Effector memory CD4-positive, alpha-beta T cell (primary cell): ENCODE measurements around the gene MRPL58.
"Not testable (repeated sequence)": the region's sequence is repeated elsewhere in the genome, so short reads cannot be mapped to it uniquely, and the experiment has no call there.

Experiments used
- DNase-seq, 3 donors: peaks; one replicate each; pipeline ENCODE4 v3.0.0-alpha.2; 2020
- H3K27ac ChIP-seq: 2 replicates; pipeline ENCODE4 v1.7.0; 2013; ENCODE audit warnings: mild to moderate bottlenecking, low read length, moderate library complexity; ENCODE audit not compliant: insufficient read depth, poor library complexity, severe bottlenecking
- H3K27me3 ChIP-seq: replicated peaks from 2 replicates; pipeline ENCODE4 v1.7.0; 2013; ENCODE audit warnings: mild to moderate bottlenecking, low read length; ENCODE audit not compliant: insufficient read depth, control insufficient read depth, poor library complexity, severe bottlenecking
- H3K36me3 ChIP-seq: 2 replicates; pipeline ENCODE4 v1.7.0; 2013; ENCODE audit warnings: mild to moderate bottlenecking, low read length, moderate library complexity; ENCODE audit not compliant: control insufficient read depth, insufficient read depth
- H3K4me1 ChIP-seq: 2 replicates; pipeline ENCODE4 v1.7.0; 2013; ENCODE audit warnings: low read length, mild to moderate bottlenecking; ENCODE audit not compliant: control insufficient read depth, insufficient read depth, poor library complexity, severe bottlenecking
- H3K4me3 ChIP-seq: 2 replicates; pipeline ENCODE4 v1.7.0; 2013; ENCODE audit warnings: low read length, low read depth, mild to moderate bottlenecking; ENCODE audit not compliant: insufficient read depth, poor library complexity, severe bottlenecking
- H3K9me3 ChIP-seq: 2 replicates; pipeline ENCODE4 v1.7.0; 2013; ENCODE audit warnings: mild to moderate bottlenecking, low read length, moderate library complexity; ENCODE audit not compliant: control insufficient read depth

MRPL58 gene

GRCh38 chr17:75001915-75002843 is 10.3 kb upstream of the MRPL58 start:
- Histone ChIP-seq H3K4me3 (no peak overlapping the region), H3K36me3 (no peaks in the 10 kb centered on the region), H3K27me3 (no peaks in the 10 kb centered on the region), H3K4me1 (no peaks in the 10 kb centered on the region), H3K9me3 (no peaks in the 10 kb centered on the region), H3K27ac (no peak overlapping the region)
- DNase-seq, result no peak

DNA sequence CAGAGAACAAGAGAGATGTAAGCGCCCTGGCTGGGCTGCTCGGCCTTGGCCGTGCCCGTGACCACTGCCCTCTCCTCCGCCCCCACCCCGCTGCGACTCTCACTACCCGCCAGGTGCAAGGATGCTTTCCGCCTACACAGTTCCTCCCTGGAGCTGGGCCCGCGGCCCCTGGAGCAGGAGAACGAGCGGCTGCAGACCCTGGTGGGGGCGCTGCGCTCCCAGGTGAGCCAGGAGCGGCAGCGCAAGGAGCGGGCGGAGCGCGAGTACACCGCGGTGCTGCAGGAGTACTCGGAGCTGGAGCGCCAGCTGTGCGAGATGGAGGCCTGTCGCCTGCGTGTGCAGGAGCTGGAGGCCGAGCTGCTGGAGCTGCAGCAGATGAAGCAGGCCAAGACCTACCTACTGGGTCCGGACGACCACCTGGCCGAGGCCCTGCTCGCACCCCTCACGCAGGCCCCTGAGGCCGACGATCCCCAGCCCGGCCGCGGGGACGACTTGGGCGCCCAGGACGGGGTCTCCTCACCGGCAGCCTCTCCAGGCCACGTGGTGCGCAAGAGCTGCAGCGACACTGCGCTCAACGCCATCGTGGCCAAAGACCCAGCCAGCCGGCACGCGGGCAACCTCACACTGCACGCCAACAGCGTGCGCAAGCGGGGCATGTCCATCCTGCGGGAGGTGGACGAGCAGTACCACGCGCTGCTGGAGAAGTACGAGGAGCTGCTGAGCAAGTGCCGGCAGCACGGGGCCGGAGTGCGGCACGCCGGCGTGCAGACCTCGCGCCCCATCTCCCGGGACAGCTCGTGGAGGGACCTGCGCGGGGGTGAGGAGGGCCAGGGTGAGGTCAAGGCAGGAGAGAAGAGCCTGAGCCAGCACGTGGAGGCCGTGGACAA is 9.2 kb upstream of the MRPL58 start:
- no peak overlapping the region for H3K27ac ChIP-seq
- no peak for DNase-seq

DNA sequence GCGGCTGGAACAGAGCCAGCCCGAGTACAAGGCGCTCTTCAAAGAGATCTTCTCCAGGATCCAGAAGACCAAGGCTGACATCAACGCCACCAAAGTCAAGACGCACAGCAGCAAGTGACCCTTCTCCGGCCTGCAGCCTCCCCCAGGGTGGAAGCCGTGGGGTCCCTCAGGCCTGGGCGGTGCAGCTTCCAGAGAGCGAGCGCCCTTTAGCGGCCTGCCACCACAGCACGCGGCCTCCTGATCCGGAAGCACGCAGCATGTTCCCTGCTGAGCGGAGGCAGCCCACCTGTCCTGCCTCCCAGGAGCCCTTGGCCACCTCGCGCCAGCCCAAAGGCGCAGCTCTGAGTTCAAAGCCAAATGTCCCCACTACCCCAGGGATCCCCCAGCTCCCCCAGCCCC is 8.5 kb upstream of the MRPL58 start:
- Histone ChIP-seq H3K27ac (no peak overlapping the region), H3K27me3 (no peaks in the 10 kb centered on the region), H3K4me1 (no peaks in the 10 kb centered on the region), H3K36me3 (no peaks in the 10 kb centered on the region), H3K4me3 (no peak overlapping the region), H3K9me3 (no peaks in the 10 kb centered on the region)
- no peak for DNase-seq

More for the DNA sequence above, 9.2 kb upstream of the MRPL58 start:
- Histone ChIP-seq H3K4me3 (no peak overlapping the region), H3K4me1 (no peaks in the 10 kb centered on the region), H3K9me3 (no peaks in the 10 kb centered on the region), H3K27me3 (no peaks in the 10 kb centered on the region), H3K36me3 (no peaks in the 10 kb centered on the region)

DNA sequence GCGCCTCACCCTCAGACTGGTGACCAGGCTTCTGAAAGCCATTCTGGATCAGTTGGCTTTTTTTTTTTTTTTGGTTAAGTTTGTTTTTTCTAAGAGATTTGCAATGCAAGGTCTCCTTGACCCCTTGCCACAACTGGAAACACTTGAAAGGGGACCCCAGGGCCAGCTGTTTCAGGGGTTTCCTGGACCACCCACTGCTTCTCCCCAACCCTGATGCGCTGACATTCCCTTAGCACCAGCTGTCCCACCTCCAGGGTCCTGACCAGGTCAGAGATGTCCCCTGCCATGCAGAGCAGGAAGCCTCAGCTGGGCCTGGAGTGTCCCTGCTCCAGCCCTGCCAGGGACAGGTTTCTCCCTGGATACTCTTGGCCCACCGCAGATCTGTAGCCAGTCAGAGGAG is 8.1 kb upstream of the MRPL58 start:
- Histone ChIP-seq H3K27me3 (no peaks in the 10 kb centered on the region), H3K9me3 (no peaks in the 10 kb centered on the region), H3K4me3 (no peak overlapping the region), H3K4me1 (no peaks in the 10 kb centered on the region), H3K27ac (no peak overlapping the region), H3K36me3 (no peaks in the 10 kb centered on the region)
- no peak for DNase-seq

GRCh38 chr17:75005291-75005690 is 7.2 kb upstream of the MRPL58 start:
- DNase-seq, result no peak
- Histone ChIP-seq H3K4me3 (no peak overlapping the region), H3K4me1 (no peaks in the 10 kb centered on the region), H3K27ac (no peak overlapping the region), H3K36me3 (no peaks in the 10 kb centered on the region), H3K9me3 (no peaks in the 10 kb centered on the region), H3K27me3 (no peaks in the 10 kb centered on the region)

GRCh38 chr17:75006084-75006483 is 6.4 kb upstream of the MRPL58 start:
- H3K27ac ChIP-seq, DNase-seq, H3K4me3 ChIP-seq, H3K36me3 ChIP-seq, H3K4me1 ChIP-seq, H3K27me3 ChIP-seq, H3K9me3 ChIP-seq: not testable (repeated sequence)

GRCh38 chr17:75006653-75007052 is 5.8 kb upstream of the MRPL58 start:
- Histone ChIP-seq H3K36me3 (no peaks in the 10 kb centered on the region), H3K9me3 (no peaks in the 10 kb centered on the region)
- no peak for DNase-seq

DNA sequence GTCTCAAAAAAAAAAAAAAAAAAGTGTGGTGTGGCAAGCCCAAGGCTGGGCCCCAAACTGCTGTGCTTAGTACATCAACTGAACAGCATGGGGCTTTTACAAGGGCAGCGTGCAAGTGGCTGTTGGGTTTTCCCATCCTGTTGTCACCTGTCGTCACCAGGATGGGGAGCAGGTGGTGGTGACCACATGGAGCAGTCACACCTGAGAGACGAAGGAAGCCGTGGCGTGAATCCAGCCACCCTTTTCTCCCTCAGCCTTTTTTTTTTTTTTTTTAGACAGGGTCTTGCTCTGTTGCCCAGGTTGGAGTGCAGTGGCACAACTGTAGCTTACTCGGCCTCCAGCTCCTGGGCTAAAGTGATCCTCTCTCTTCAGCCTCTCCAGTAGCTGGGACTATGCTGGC is 4.1 kb upstream of the MRPL58 start:
- H3K36me3 ChIP-seq, result no peaks in the 10 kb centered on the region
- peaks cover 10% of the 10 kb centered on the region for H3K4me1 ChIP-seq
- DNase-seq, result no peak
- H3K9me3 ChIP-seq, result no peaks in the 10 kb centered on the region
- H3K27me3 ChIP-seq, result no peaks in the 10 kb centered on the region
- H3K27ac ChIP-seq, result no peak overlapping the region
- no peak overlapping the region for H3K4me3 ChIP-seq

More at GRCh38 chr17:75006653-75007052, 5.8 kb upstream of the MRPL58 start:
- Histone ChIP-seq H3K27ac (no peak overlapping the region), H3K4me3 (no peak overlapping the region), H3K4me1 (no peaks in the 10 kb centered on the region), H3K27me3 (no peaks in the 10 kb centered on the region)

DNA sequence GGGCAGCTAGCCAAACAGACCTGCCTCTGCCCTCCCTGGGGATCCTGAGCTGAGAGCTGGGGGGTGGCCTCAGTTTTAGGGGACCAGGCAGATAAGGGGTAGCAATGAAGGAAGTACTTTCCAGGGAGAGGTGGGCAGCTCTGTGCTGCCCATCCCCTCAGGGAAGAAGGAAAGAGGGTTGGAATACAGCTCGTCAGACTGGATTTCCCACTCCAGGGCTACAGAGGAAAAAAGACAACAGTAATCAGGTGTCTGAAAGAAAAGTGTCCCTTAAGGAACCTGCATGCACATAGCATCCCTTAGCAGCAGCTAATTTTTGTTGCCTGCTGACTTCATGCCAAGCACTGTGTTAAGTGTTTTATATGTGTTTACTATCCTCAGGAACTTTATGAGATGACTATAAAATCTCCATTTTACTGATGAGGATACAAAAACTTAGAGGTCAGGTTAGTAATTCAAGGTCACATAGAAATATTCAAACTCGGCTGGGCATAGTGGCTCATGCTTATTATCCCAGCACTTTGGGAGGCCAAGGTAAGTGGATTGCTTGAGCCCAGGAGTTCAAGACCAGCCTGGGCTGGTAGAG is 3.2 kb upstream of the MRPL58 start:
- H3K4me3 ChIP-seq, result no peak overlapping the region
- H3K27me3 ChIP-seq, result no peaks in the 10 kb centered on the region
- H3K27ac ChIP-seq, result no peak overlapping the region
- no peak for DNase-seq
- no peaks in the 10 kb centered on the region for H3K36me3 ChIP-seq
- H3K4me1 ChIP-seq, result peaks cover 14% of the 10 kb centered on the region
- no peaks in the 10 kb centered on the region for H3K9me3 ChIP-seq
